WTC11 (cell line): ENCODE data around the gene ELK3.

Experiments used
- CREM ChIP-seq: sonication (generic); formaldehyde crosslinking; IDR thresholded peaks from 2 replicates; pipeline ENCODE4 v1.8.1; 2022; ENCODE audit warnings: mild to moderate bottlenecking, missing genetic modification reagents, moderate library complexity
- CTCF ChIP-seq: fragments of 200-600 bp; IDR thresholded peaks from 2 replicates; pipeline ENCODE4 v1.8.0; 2022; ENCODE audit warnings: antibody characterized with exemption
- ETV6 ChIP-seq: sonication (generic); formaldehyde crosslinking; IDR thresholded peaks from 2 replicates; pipeline ENCODE4 v1.8.1; 2022; ENCODE audit warnings: mild to moderate bottlenecking, missing genetic modification reagents
- FOXK1 ChIP-seq: sonication (generic); formaldehyde crosslinking; IDR thresholded peaks from 2 replicates; pipeline ENCODE4 v1.8.0; 2022; ENCODE audit warnings: mild to moderate bottlenecking, moderate library complexity, missing genetic modification reagents
- JUN ChIP-seq: sonication (generic); formaldehyde crosslinking; IDR thresholded peaks from 2 replicates; pipeline ENCODE4 v1.8.0; 2023; ENCODE audit warnings: mild to moderate bottlenecking, missing genetic modification reagents
- NR1H2 ChIP-seq: sonication (generic); formaldehyde crosslinking; IDR thresholded peaks from 2 replicates; pipeline ENCODE4 v1.9.0; 2021; ENCODE audit warnings: mild to moderate bottlenecking, moderate library complexity, missing genetic modification reagents
- ZNF121 ChIP-seq: sonication (generic); formaldehyde crosslinking; IDR thresholded peaks from 2 replicates; pipeline ENCODE4 v1.8.0; 2023; ENCODE audit warnings: missing genetic modification reagents
- ZNF416 ChIP-seq: fragments of 250-450 bp; sonication (Bioruptor Pico); IDR thresholded peaks from 2 replicates; pipeline ENCODE4 v1.9.0; 2021; ENCODE audit warnings: mild to moderate bottlenecking, inconsistent platforms

- no peak for TF ChIP-seq CTCF
- no peak for TF ChIP-seq FOXK1
- no peak for TF ChIP-seq ZNF121 (CRISPR knock-in tag)
- no peak for TF ChIP-seq ZNF416 (CRISPR knock-in tag)
- TF ChIP-seq CREM: no peak
- no peak for TF ChIP-seq NR1H2 (CRISPR knock-in tag)
- TF ChIP-seq ETV6: no peak
- TF ChIP-seq JUN (CRISPR knock-in tag): no peak
These were observed 48.4 kb downstream of the ELK3 start for GRCh38 chr12:96242597-96242996.
